ENCODE measurements around the gene GRM7. TPM values are rescaled to one million over a fixed set of nuclear protein-coding genes. Genes with fewer than 3 reads are reported as not detected.

GRM7 gene
- total and polyA plus RNA-seq, 9 of the 15 experiments (the other 6 are each of a cell fraction or from before 2014, with no cell fraction given): not detected

- no peak for TF ChIP-seq ARID4B (CRISPR knock-in tag; IDR thresholded peaks at IDR 0.05)
Measured at GRCh38 chr3:7696320-7696719, 835.4 kb downstream of the GRM7 start (continued).

GRCh38 chr3:7697548-7697947 lies 836.6 kb downstream of the GRM7 start:
- Histone ChIP-seq H3K36me3 (ENCODE audit: control insufficient read depth, insufficient read depth, low read length) (no peaks in the 10 kb centered on the region), H3K27me3 (ENCODE audit: control insufficient read depth in 2 of 2, insufficient read depth in 2 of 2, low read length in 2 of 2) (no peaks in the 10 kb centered on the region), H4K20me1 (replicated peaks; ENCODE audit: control insufficient read depth, insufficient read depth, low read length) (no peaks in the 10 kb centered on the region), H3K4me1 (replicated peaks in 1 of 2; ENCODE audit: control insufficient read depth in 2 of 2, insufficient read depth in 2 of 2, low read length in 2 of 2) (no peaks in the 10 kb centered on the region), H3K4me2 (ENCODE audit: insufficient read depth, low read length) (no peak overlapping the region), H3K27ac (ENCODE audit: extremely low read depth, low read depth, low read length) (no peak overlapping the region), H3K79me2 (ENCODE audit: control insufficient read depth, insufficient read depth, low read length) (no peaks in the 10 kb centered on the region), H3K9ac (ENCODE audit: insufficient read depth in 1 of 2, low read depth in 2 of 2, low read length in 2 of 2) (no peak overlapping the region), H3K9me3 (replicated peaks; ENCODE audit: control insufficient read depth, insufficient read depth, low read depth, low read length) (0 out of 2 replicates have a peak, but pooled peaks cover 2% of the 10 kb centered on the region), H2AFZ (ENCODE audit: low read depth, low read length) (no peak overlapping the region), H3K4me3 (no peak overlapping the region), H3K9me1 (ENCODE audit: control insufficient read depth, insufficient read depth, low read length) (no peaks in the 10 kb centered on the region)
- POLR2A ChIA-PET: interaction anchor here (0.7 kb wide), 1 partner anchor 102 kb away, joined by 3 read pairs; no protein-coding TSS in a partner anchor
- CTCF ChIA-PET (ENCODE audit: low intra/inter-chr PET ratio): no interaction called here
- no peak for ATAC-seq
- DNase-seq (ENCODE audit: extremely low read depth in 1 of 4, low spot score in 3 of 4): no peak
- no peak for FAIRE-seq
- intact Hi-C loops (cut with micrococcal nuclease): no loop called here
- in situ Hi-C loops (cut with MboI): no loop called here
- WGBS (ENCODE audit: insufficient coverage, low coverage, missing lambda C conversion rate): 0% methylated on average over 4 of the region's 4 CpGs
- no TSS peak for BruUV-seq (replicated peaks)
- TF ChIP-seq ELF4 (CRISPR knock-in tag; IDR thresholded peaks at IDR 0.05): 0 out of 2 replicates have a peak, but pooled peaks have one; percentile 43
- TF ChIP-seq HMGN3 (IDR thresholded peaks at IDR 0.05; ENCODE audit: borderline replicate concordance, extremely low read depth, insufficient read length, low read depth, low read length): no peak
- TF ChIP-seq E2F6 (IDR thresholded peaks at IDR 0.05; ENCODE audit: borderline replicate concordance in 1 of 2, extremely low read depth in 1 of 2, insufficient read depth in 1 of 2, insufficient read length in 1 of 2, low read depth in 1 of 2, low read length in 1 of 2, poor library complexity in 1 of 2, severe bottlenecking in 1 of 2): no peak
- no peak for TF ChIP-seq DDX20 (tag; IDR thresholded peaks at IDR 0.05; ENCODE audit: low read depth)
- no peak for TF ChIP-seq PBX2 (CRISPR knock-in tag; IDR thresholded peaks at IDR 0.05; ENCODE audit: low read depth)
- peak; percentile 61 for TF ChIP-seq PBX2 (tag; conservative IDR thresholded peaks at IDR 0.05; ENCODE audit: low read depth)
- no peak for TF ChIP-seq GABPA (tag; conservative IDR thresholded peaks at IDR 0.05; ENCODE audit: low read depth)
- TF ChIP-seq NR1H2 (CRISPR knock-in tag; IDR thresholded peaks at IDR 0.05): no peak
- no peak for TF ChIP-seq GTF2F1 (IDR thresholded peaks at IDR 0.05; ENCODE audit: low read depth, low read length)
- TF ChIP-seq BRF1 (IDR thresholded peaks at IDR 0.05; ENCODE audit: borderline replicate concordance, extremely low read depth, insufficient read length): no peak
- TF ChIP-seq ZC3H4 (CRISPR knock-in tag; IDR thresholded peaks at IDR 0.05; ENCODE audit: borderline replicate concordance): no peak

Data from K562 (cell line).